ENCODE measurements around the gene RLN3.

Gene RLN3

GRCh38 chr19:13993590-13994300, 34.2 kb upstream of the RLN3 start:
- Histone ChIP-seq H3K27ac (ENCODE audit: low read depth in 2 of 2, low read length in 2 of 2) (no peak overlapping the region), H3K36me3 (ENCODE audit: control insufficient read depth in 2 of 2, insufficient read depth in 2 of 2, low read length in 2 of 2) (peaks cover 9 to 26% of the 10 kb centered on the region in 2 donors), H3K27me3 (ENCODE audit: control insufficient read depth in 2 of 2, insufficient read depth in 2 of 2, low read length in 2 of 2) (no peaks in the 10 kb centered on the region), H3K9me3 (ENCODE audit: control insufficient read depth in 2 of 2, low read length in 2 of 2) (no peaks in the 10 kb centered on the region), H3K4me3 (ENCODE audit: low read length in 2 of 2) (no peak overlapping the region), H3K9ac (ENCODE audit: low read depth in 1 of 2, low read length in 2 of 2) (no peak overlapping the region), H3K4me1 (ENCODE audit: control insufficient read depth in 2 of 2, insufficient read depth in 2 of 2, low read length in 2 of 2) (peaks cover 8% of the 10 kb centered on the region in 2 donors)

GRCh38 chr19:13995017-13995728, 32.8 kb upstream of the RLN3 start:
- peaks cover 9 to 24% of the 10 kb centered on the region in 2 donors for H3K36me3 ChIP-seq (ENCODE audit: control insufficient read depth in 2 of 2, insufficient read depth in 2 of 2, low read length in 2 of 2)
- no peaks in the 10 kb centered on the region for H3K27me3 ChIP-seq (ENCODE audit: control insufficient read depth in 2 of 2, insufficient read depth in 2 of 2, low read length in 2 of 2)
- H3K9ac ChIP-seq (ENCODE audit: low read depth in 1 of 2, low read length in 2 of 2), result no peak overlapping the region
- H3K4me3 ChIP-seq (ENCODE audit: low read length in 2 of 2), result no peak overlapping the region
- H3K9me3 ChIP-seq (ENCODE audit: control insufficient read depth in 2 of 2, low read length in 2 of 2), result no peaks in the 10 kb centered on the region
- H3K27ac ChIP-seq (ENCODE audit: low read depth in 2 of 2, low read length in 2 of 2), result no peak overlapping the region
- peaks cover 8% of the 10 kb centered on the region in 2 donors for H3K4me1 ChIP-seq (ENCODE audit: control insufficient read depth in 2 of 2, insufficient read depth in 2 of 2, low read length in 2 of 2)

GRCh38 chr19:13995878-13996765, 31.8 kb upstream of the RLN3 start:
- H3K27me3 ChIP-seq (ENCODE audit: control insufficient read depth in 2 of 2, insufficient read depth in 2 of 2, low read length in 2 of 2), result no peaks in the 10 kb centered on the region
- no peak overlapping the region for H3K27ac ChIP-seq (ENCODE audit: low read depth in 2 of 2, low read length in 2 of 2)
- H3K4me3 ChIP-seq (ENCODE audit: low read length in 2 of 2), result no peak overlapping the region
- peak overlapping the region in 1 of 2 donors; percentile 29 for H3K9ac ChIP-seq (ENCODE audit: low read depth in 1 of 2, low read length in 2 of 2)
- H3K36me3 ChIP-seq (ENCODE audit: control insufficient read depth in 2 of 2, insufficient read depth in 2 of 2, low read length in 2 of 2), result peaks cover 9 to 20% of the 10 kb centered on the region in 2 donors
- peaks cover 8 to 12% of the 10 kb centered on the region in 2 donors for H3K4me1 ChIP-seq (ENCODE audit: control insufficient read depth in 2 of 2, insufficient read depth in 2 of 2, low read length in 2 of 2)
- no peaks in the 10 kb centered on the region for H3K9me3 ChIP-seq (ENCODE audit: control insufficient read depth in 2 of 2, low read length in 2 of 2)

GRCh38 chr19:13996928-13997630, 30.9 kb upstream of the RLN3 start:
- no peak overlapping the region for H3K27ac ChIP-seq (ENCODE audit: low read depth in 2 of 2, low read length in 2 of 2)
- H3K4me1 ChIP-seq (ENCODE audit: control insufficient read depth in 2 of 2, insufficient read depth in 2 of 2, low read length in 2 of 2), result peaks cover 8 to 12% of the 10 kb centered on the region in 2 donors
- no peaks in the 10 kb centered on the region for H3K9me3 ChIP-seq (ENCODE audit: control insufficient read depth in 2 of 2, low read length in 2 of 2)
- no peak overlapping the region for H3K9ac ChIP-seq (ENCODE audit: low read depth in 1 of 2, low read length in 2 of 2)
- no peak overlapping the region for H3K4me3 ChIP-seq (ENCODE audit: low read length in 2 of 2)
- H3K36me3 ChIP-seq (ENCODE audit: control insufficient read depth in 2 of 2, insufficient read depth in 2 of 2, low read length in 2 of 2), result peaks cover 9 to 13% of the 10 kb centered on the region in 2 donors
- H3K27me3 ChIP-seq (ENCODE audit: control insufficient read depth in 2 of 2, insufficient read depth in 2 of 2, low read length in 2 of 2), result no peaks in the 10 kb centered on the region

- H3K4me1 ChIP-seq (ENCODE audit: control insufficient read depth in 2 of 2, insufficient read depth in 2 of 2, low read length in 2 of 2), result peaks cover 8 to 14% of the 10 kb centered on the region in 2 donors
- H3K36me3 ChIP-seq (ENCODE audit: control insufficient read depth in 2 of 2, insufficient read depth in 2 of 2, low read length in 2 of 2), result peaks cover 8 to 9% of the 10 kb centered on the region in 2 donors
- H3K27ac ChIP-seq (ENCODE audit: low read depth in 2 of 2, low read length in 2 of 2), result no peak overlapping the region
- no peaks in the 10 kb centered on the region for H3K9me3 ChIP-seq (ENCODE audit: control insufficient read depth in 2 of 2, low read length in 2 of 2)
- no peak overlapping the region for H3K4me3 ChIP-seq (ENCODE audit: low read length in 2 of 2)
- no peak overlapping the region for H3K9ac ChIP-seq (ENCODE audit: low read depth in 1 of 2, low read length in 2 of 2)
- no peaks in the 10 kb centered on the region for H3K27me3 ChIP-seq (ENCODE audit: control insufficient read depth in 2 of 2, insufficient read depth in 2 of 2, low read length in 2 of 2)
These were observed 30.4 kb upstream of the RLN3 start for GRCh38 chr19:13997631-13997962.

- Histone ChIP-seq H3K9ac (ENCODE audit: low read depth in 1 of 2, low read length in 2 of 2) (no peak overlapping the region), H3K27me3 (ENCODE audit: control insufficient read depth in 2 of 2, insufficient read depth in 2 of 2, low read length in 2 of 2) (no peaks in the 10 kb centered on the region), H3K4me3 (ENCODE audit: low read length in 2 of 2) (no peak overlapping the region), H3K27ac (ENCODE audit: low read depth in 2 of 2, low read length in 2 of 2) (no peak overlapping the region), H3K9me3 (ENCODE audit: control insufficient read depth in 2 of 2, low read length in 2 of 2) (no peaks in the 10 kb centered on the region), H3K4me1 (ENCODE audit: control insufficient read depth in 2 of 2, insufficient read depth in 2 of 2, low read length in 2 of 2) (peaks cover 8 to 22% of the 10 kb centered on the region in 2 donors), H3K36me3 (ENCODE audit: control insufficient read depth in 2 of 2, insufficient read depth in 2 of 2, low read length in 2 of 2) (peaks cover 5 to 9% of the 10 kb centered on the region in 2 donors)
These were observed 29.5 kb upstream of the RLN3 start for GRCh38 chr19:13998426-13998825.

GRCh38 chr19:13999085-13999484, 28.9 kb upstream of the RLN3 start:
- Histone ChIP-seq H3K4me3 (ENCODE audit: low read length in 2 of 2) (no peak overlapping the region), H3K36me3 (ENCODE audit: control insufficient read depth in 2 of 2, insufficient read depth in 2 of 2, low read length in 2 of 2) (peaks cover 5 to 6% of the 10 kb centered on the region in 2 donors), H3K27me3 (ENCODE audit: control insufficient read depth in 2 of 2, insufficient read depth in 2 of 2, low read length in 2 of 2) (no peaks in the 10 kb centered on the region), H3K27ac (ENCODE audit: low read depth in 2 of 2, low read length in 2 of 2) (no peak overlapping the region), H3K9ac (ENCODE audit: low read depth in 1 of 2, low read length in 2 of 2) (no peak overlapping the region), H3K4me1 (ENCODE audit: control insufficient read depth in 2 of 2, insufficient read depth in 2 of 2, low read length in 2 of 2) (peaks cover 8 to 24% of the 10 kb centered on the region in 2 donors), H3K9me3 (ENCODE audit: control insufficient read depth in 2 of 2, low read length in 2 of 2) (no peaks in the 10 kb centered on the region)

- H3K27ac ChIP-seq (ENCODE audit: low read depth in 2 of 2, low read length in 2 of 2), result no peak overlapping the region
- no peaks in the 10 kb centered on the region for H3K9me3 ChIP-seq (ENCODE audit: control insufficient read depth in 2 of 2, low read length in 2 of 2)
- H3K27me3 ChIP-seq (ENCODE audit: control insufficient read depth in 2 of 2, insufficient read depth in 2 of 2, low read length in 2 of 2), result no peaks in the 10 kb centered on the region
- H3K9ac ChIP-seq (ENCODE audit: low read depth in 1 of 2, low read length in 2 of 2), result no peak overlapping the region
- H3K36me3 ChIP-seq (ENCODE audit: control insufficient read depth in 2 of 2, insufficient read depth in 2 of 2, low read length in 2 of 2), result peaks cover 5 to 6% of the 10 kb centered on the region in 2 donors
- peaks cover 18 to 25% of the 10 kb centered on the region in 2 donors for H3K4me1 ChIP-seq (ENCODE audit: control insufficient read depth in 2 of 2, insufficient read depth in 2 of 2, low read length in 2 of 2)
- no peak overlapping the region for H3K4me3 ChIP-seq (ENCODE audit: low read length in 2 of 2)
These were observed 27.1 kb upstream of the RLN3 start for GRCh38 chr19:14000691-14001375.

- Histone ChIP-seq H3K27me3 (ENCODE audit: control insufficient read depth in 2 of 2, insufficient read depth in 2 of 2, low read length in 2 of 2) (no peaks in the 10 kb centered on the region), H3K9ac (ENCODE audit: low read depth in 1 of 2, low read length in 2 of 2) (peak overlapping the region in 1 of 2 donors; percentile 47), H3K4me3 (ENCODE audit: low read length in 2 of 2) (no peak overlapping the region), H3K27ac (ENCODE audit: low read depth in 2 of 2, low read length in 2 of 2) (peak overlapping the region; percentile 28 to 80), H3K4me1 (ENCODE audit: control insufficient read depth in 2 of 2, insufficient read depth in 2 of 2, low read length in 2 of 2) (peaks cover 17 to 20% of the 10 kb centered on the region in 2 donors), H3K9me3 (ENCODE audit: control insufficient read depth in 2 of 2, low read length in 2 of 2) (no peaks in the 10 kb centered on the region), H3K36me3 (ENCODE audit: control insufficient read depth in 2 of 2, insufficient read depth in 2 of 2, low read length in 2 of 2) (peaks cover under 1 to 2% of the 10 kb centered on the region in 2 donors)
These were observed 25.2 kb upstream of the RLN3 start for GRCh38 chr19:14002571-14003250.
